ENCODE data around the gene RASA4B. TPM values are rescaled to one million over a fixed set of nuclear protein-coding genes. Genes with fewer than 3 reads are reported as not detected.

Gene RASA4B
- total RNA-seq, 1 donor from 2014 or later, result 6.2 TPM

- H3K27ac Mint-ChIP-seq (ENCODE audit: unreplicated experiment), result no peak overlapping the region
- H3K27me3 Mint-ChIP-seq (ENCODE audit: unreplicated experiment), result peaks cover 2% of the 10 kb centered on the region
- no peak overlapping the region for H3K4me3 Mint-ChIP-seq (ENCODE audit: unreplicated experiment)
- no peak for DNase-seq (ENCODE audit: low spot score)
- H3K4me1 Mint-ChIP-seq (ENCODE audit: unreplicated experiment), result no peaks in the 10 kb centered on the region
- no peak for TF ChIP-seq CTCF (IDR thresholded peaks at IDR 0.05; ENCODE audit: unreplicated experiment)
- no peaks in the 10 kb centered on the region for H3K9me3 Mint-ChIP-seq (ENCODE audit: unreplicated experiment)
- no peaks in the 10 kb centered on the region for H3K36me3 Mint-ChIP-seq (ENCODE audit: low read depth, unreplicated experiment)
Measured at GRCh38 chr7:102451371-102452054, 66.1 kb downstream of the RASA4B start.

GRCh38 chr7:102450242-102450641, 67.3 kb downstream of the RASA4B start:
- Mint-ChIP-seq H3K36me3 (ENCODE audit: low read depth, unreplicated experiment) (no peaks in the 10 kb centered on the region), H3K9me3 (ENCODE audit: unreplicated experiment) (no peaks in the 10 kb centered on the region), H3K4me1 (ENCODE audit: unreplicated experiment) (no peaks in the 10 kb centered on the region), H3K27me3 (ENCODE audit: unreplicated experiment) (no peaks in the 10 kb centered on the region), H3K27ac (ENCODE audit: unreplicated experiment) (no peak overlapping the region), H3K4me3 (ENCODE audit: unreplicated experiment) (no peak overlapping the region)
- no peak for DNase-seq (ENCODE audit: low spot score)
- no peak for TF ChIP-seq CTCF (IDR thresholded peaks at IDR 0.05; ENCODE audit: unreplicated experiment)

- H3K27me3 Mint-ChIP-seq (ENCODE audit: unreplicated experiment), result no peaks in the 10 kb centered on the region
- DNase-seq (ENCODE audit: low spot score), result no peak
- no peaks in the 10 kb centered on the region for H3K9me3 Mint-ChIP-seq (ENCODE audit: unreplicated experiment)
- TF ChIP-seq CTCF (IDR thresholded peaks at IDR 0.05; ENCODE audit: unreplicated experiment), result no peak
- peaks cover 4% of the 10 kb centered on the region for H3K36me3 Mint-ChIP-seq (ENCODE audit: low read depth, unreplicated experiment)
- no peaks in the 10 kb centered on the region for H3K4me1 Mint-ChIP-seq (ENCODE audit: unreplicated experiment)
- H3K27ac Mint-ChIP-seq (ENCODE audit: unreplicated experiment), result no peak overlapping the region
- no peak overlapping the region for H3K4me3 Mint-ChIP-seq (ENCODE audit: unreplicated experiment)
Measured at GRCh38 chr7:102449136-102449535, 68.4 kb downstream of the RASA4B start.

GRCh38 chr7:102447311-102447710, 70.3 kb downstream of the RASA4B start:
- Mint-ChIP-seq H3K4me3 (ENCODE audit: unreplicated experiment) (no peak overlapping the region), H3K36me3 (ENCODE audit: low read depth, unreplicated experiment) (peaks cover 4% of the 10 kb centered on the region), H3K9me3 (ENCODE audit: unreplicated experiment) (no peaks in the 10 kb centered on the region), H3K4me1 (ENCODE audit: unreplicated experiment) (no peaks in the 10 kb centered on the region), H3K27ac (ENCODE audit: unreplicated experiment) (no peak overlapping the region), H3K27me3 (ENCODE audit: unreplicated experiment) (no peaks in the 10 kb centered on the region)
- no peak for TF ChIP-seq CTCF (IDR thresholded peaks at IDR 0.05; ENCODE audit: unreplicated experiment)
- no peak for DNase-seq (ENCODE audit: low spot score)

- DNase-seq (ENCODE audit: low spot score), result no peak
- H3K27me3 Mint-ChIP-seq (ENCODE audit: unreplicated experiment), result no peaks in the 10 kb centered on the region
- no peak overlapping the region for H3K27ac Mint-ChIP-seq (ENCODE audit: unreplicated experiment)
- H3K36me3 Mint-ChIP-seq (ENCODE audit: low read depth, unreplicated experiment), result peaks cover 4% of the 10 kb centered on the region
- TF ChIP-seq CTCF (IDR thresholded peaks at IDR 0.05; ENCODE audit: unreplicated experiment), result no peak
- no peaks in the 10 kb centered on the region for H3K9me3 Mint-ChIP-seq (ENCODE audit: unreplicated experiment)
- H3K4me3 Mint-ChIP-seq (ENCODE audit: unreplicated experiment), result no peak overlapping the region
- no peaks in the 10 kb centered on the region for H3K4me1 Mint-ChIP-seq (ENCODE audit: unreplicated experiment)
Measured at GRCh38 chr7:102446387-102447156, 71.0 kb downstream of the RASA4B start.
